LNCaP clone FGC (cell line): Measurements from ENCODE around the gene CUL2.
"Not testable (repeated sequence)": the region's sequence is repeated elsewhere in the genome, so short reads cannot be mapped to it uniquely, and the experiment has no call there.

Experiments used
- DNase-seq: peaks from one replicate; pipeline ENCODE4 v3.0.0-alpha.2; 2011; ENCODE audit warnings: low read depth
- H3K4me3 ChIP-seq: 2 replicates; pipeline ENCODE4 v1.5.1; 2011; ENCODE audit warnings: mild to moderate bottlenecking, low read depth, low read length, control low read depth
- TF ChIP-seq, protein P1 (sequence below): IDR thresholded peaks from 2 replicates; pipeline ENCODE4 v1.5.1; 2012; ENCODE audit warnings: mild to moderate bottlenecking; ENCODE audit not compliant: control insufficient read depth, insufficient read depth; ENCODE audit errors: extremely low read depth

Gene CUL2

GRCh38 chr10:35097510-35097909 is 7.4 kb upstream of the CUL2 start:
- no peak overlapping the region for H3K4me3 ChIP-seq
- TF ChIP-seq, protein P1, sequence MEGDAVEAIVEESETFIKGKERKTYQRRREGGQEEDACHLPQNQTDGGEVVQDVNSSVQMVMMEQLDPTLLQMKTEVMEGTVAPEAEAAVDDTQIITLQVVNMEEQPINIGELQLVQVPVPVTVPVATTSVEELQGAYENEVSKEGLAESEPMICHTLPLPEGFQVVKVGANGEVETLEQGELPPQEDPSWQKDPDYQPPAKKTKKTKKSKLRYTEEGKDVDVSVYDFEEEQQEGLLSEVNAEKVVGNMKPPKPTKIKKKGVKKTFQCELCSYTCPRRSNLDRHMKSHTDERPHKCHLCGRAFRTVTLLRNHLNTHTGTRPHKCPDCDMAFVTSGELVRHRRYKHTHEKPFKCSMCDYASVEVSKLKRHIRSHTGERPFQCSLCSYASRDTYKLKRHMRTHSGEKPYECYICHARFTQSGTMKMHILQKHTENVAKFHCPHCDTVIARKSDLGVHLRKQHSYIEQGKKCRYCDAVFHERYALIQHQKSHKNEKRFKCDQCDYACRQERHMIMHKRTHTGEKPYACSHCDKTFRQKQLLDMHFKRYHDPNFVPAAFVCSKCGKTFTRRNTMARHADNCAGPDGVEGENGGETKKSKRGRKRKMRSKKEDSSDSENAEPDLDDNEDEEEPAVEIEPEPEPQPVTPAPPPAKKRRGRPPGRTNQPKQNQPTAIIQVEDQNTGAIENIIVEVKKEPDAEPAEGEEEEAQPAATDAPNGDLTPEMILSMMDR: no peak
- no peak for DNase-seq

DNA sequence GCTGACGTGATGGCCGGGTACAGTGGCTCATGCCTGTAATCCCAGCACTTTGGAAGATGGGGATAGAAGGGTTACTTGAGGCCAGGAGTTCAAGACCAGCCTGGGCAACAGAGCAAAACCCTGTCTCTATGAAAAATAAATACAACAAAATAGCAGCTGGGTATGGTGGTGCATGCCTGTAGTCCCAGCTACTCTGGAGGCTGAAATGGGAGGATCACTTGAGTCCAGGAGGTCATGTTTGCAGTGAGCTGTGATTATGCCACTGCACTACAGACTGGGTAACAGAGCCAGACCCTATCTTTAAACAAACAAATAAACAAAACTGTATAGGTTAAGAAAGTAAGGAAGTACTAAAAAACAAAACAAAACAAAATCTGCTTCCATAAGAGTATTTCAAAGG is 6.2 kb upstream of the CUL2 start:
- no peak overlapping the region for H3K4me3 ChIP-seq
- DNase-seq: no peak
- TF ChIP-seq, protein P1: no peak

DNA sequence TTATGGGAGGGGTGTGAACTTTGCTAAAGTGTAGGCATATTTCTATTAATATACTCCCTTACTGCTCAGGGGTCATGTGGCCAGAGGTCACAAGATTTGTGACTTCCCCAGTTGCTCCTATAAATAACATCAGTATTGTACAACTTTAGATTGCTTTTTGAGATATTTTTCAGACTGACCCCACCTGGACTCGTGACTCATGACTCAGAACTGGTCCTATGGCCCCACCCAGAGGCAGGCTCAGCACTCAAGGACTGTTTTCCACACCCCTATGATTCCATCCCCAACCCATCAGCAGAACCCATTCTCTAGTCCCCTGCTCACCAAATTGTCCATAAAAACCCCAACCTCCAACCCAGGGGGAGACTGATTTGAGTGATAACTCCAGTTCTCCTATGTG is 2.7 kb upstream of the CUL2 start:
- TF ChIP-seq, protein P1: no peak
- H3K4me3 ChIP-seq: no peak overlapping the region
- DNase-seq: no peak

DNA sequence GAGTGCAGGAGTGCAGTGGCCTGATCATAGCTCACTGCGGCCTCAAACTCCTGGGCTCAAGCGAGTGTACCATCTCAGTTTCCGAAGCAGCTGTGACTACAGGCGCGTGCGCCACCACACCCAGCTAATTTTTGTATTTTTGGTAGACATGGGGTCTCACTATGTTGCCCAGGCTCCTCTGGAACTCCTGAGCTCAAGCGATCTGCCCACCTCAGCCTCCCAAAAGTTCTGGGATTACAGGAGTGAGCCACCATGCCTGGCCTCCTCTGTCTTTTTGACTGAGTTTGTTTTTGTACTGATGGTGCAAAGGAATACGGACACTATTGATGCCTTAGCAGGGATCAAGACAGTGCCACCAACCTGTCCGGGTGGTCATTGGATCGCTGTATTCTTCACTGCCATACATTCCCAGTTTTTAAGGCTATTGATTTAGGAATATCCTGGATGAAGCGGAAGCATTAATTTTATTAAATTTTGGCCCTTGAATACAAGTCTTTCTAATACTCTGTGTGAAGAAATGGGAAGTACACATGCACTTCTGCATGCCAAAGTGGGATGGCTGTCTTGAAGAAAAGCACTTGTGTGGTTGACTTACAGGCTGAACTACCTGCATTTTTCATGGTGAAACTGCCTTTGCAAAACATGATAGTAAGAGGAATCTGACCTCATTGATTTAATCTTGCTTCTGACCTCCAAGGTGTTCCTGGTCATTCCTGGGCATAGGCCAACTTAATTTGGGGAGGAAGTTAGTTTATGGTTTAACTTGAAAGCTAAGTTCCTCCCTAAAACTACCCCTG is 2.1 kb upstream of the CUL2 start:
- H3K4me3 ChIP-seq: no peak overlapping the region
- no peak for DNase-seq
- TF ChIP-seq, protein P1: no peak

- no peak for DNase-seq
- H3K4me3 ChIP-seq: peak overlapping the region; percentile 95
- TF ChIP-seq, protein P1: no peak
Measured at GRCh38 chr10:35089611-35090161, 455 bp downstream of the CUL2 start.

GRCh38 chr10:35083242-35083641 is 6.9 kb downstream of the CUL2 start:
- TF ChIP-seq, protein P1: no peak
- DNase-seq: no peak
- no peak overlapping the region for H3K4me3 ChIP-seq

DNA sequence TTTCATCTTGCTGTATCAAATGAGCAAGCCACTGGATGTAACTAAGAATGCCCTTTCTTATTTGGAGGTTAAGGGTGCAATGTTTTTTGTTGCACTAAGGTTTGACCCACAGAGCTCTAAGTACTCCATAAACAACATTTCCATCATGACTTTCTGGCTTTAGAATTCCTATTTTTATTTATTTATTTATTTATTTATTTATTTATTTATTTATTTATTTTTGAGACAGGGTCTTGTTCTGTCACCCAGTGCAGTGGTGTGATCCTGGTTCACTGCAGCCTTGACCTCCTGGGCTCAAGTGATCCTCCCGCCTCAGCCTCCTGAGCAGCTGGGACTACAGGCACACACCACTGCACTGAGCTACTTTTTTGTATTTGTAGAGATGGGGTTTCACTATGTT is 9.9 kb downstream of the CUL2 start:
- DNase-seq, H3K4me3 ChIP-seq: not testable (repeated sequence)
